Stimulated activated CD4-positive, alpha-beta T cell treated with anti-CD3 and anti-CD28 coated beads, Interleukin-2, amount 100 ng/mL, for 24 hours (primary cell): ENCODE measurements around the gene DNAJA1.
"Not testable (repeated sequence)": the region's sequence is repeated elsewhere in the genome, so short reads cannot be mapped to it uniquely, and the experiment has no call there.

ENCODE experiments used
- DNase-seq, 2 donors: peaks; one replicate each; pipeline ENCODE4 v3.0.0-alpha.2; 2020

The DNAJA1 gene

DNA sequence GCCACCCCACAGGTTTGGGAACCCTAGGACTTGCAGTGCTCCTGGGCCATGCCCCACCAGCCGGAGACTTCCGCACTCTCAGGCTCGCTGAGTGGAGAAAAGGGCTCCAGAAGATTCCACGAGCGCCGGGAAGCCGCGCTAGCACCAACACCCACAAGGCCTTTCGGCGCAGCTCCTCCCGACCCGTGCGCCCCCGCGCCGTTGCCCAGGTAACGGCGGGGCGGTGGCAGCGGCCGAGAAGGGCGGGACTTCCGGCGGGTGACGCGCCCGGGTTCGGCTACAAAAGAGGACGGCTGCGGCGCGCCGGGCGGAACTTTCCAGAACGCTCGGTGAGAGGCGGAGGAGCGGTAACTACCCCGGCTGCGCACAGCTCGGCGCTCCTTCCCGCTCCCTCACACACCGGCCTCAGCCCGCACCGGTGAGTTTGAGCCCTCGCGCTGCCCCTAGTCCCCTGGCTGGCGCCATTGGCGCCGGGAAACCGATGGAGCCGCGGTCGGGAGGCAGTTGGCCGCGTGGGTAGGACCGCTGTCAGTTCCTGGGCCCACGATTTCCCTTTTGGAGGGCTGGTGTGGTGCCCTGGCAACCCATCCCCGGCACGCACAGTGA lies at the start of gene DNAJA1:
DNAJA1 (plus strand) TSS at position 308 of the 606 bp plus-strand sequence. CDS start 1,212 bp downstream, outside the sequence.
- DNase-seq: peak; percentile 96 to 97

DNA sequence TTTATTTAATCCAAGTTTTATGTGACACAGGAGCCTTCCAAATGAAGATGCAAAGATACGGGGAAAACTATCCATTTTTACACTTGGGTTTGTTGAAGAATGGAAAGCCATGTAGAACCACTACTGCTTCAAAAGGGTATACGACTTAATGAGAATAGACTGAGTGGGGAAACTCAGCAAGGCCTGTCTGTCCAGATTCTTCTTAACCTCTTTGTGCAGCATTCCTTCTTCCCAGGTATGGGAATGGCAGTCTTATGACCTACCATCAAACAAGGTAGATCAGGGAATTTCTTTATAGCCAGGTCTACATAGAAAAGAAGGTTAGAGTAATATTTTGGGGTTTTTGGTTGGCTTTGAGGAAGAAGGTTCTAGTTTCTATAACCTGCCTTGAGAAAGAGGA lies 47.0 kb upstream of the DNAJA1 start:
- no peak for DNase-seq

DNA sequence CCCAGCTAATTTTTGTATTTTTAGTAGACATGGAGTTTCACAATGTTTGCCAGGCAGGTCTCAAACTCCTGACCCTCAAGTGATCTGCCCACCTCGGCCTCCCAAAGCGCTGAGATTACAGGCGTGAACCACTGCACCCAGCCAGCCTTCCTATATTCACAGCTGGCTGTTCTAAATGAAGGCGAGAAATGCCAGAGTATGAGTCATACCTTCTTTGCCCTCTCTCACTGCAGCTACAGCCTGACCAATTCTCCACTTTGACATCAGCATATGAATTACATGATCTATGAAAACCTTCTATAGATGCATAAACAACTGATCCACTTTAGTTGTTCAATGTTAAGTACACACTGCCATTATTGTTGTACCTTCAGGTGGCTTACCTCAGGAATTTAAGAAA lies 38.1 kb upstream of the DNAJA1 start:
- no peak for DNase-seq

DNA sequence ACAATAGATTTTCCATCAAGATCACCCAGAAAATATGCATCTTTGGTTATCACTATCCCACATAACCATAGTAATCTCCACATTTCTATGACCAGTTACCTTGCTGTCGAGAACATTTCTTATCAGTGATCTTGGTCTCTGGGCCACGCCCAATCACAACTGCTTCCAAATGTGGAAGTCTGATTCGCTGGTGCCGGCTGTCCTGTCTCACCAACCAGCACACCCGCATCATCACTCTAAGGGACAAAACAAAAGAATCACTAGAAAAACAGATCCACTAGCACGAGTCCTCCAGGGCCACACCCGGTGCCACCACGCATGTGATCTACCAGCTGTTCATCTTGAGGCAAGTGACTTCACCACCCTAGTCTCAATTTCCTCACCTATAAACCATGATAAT lies 35.4 kb upstream of the DNAJA1 start:
- DNase-seq: no peak

DNA sequence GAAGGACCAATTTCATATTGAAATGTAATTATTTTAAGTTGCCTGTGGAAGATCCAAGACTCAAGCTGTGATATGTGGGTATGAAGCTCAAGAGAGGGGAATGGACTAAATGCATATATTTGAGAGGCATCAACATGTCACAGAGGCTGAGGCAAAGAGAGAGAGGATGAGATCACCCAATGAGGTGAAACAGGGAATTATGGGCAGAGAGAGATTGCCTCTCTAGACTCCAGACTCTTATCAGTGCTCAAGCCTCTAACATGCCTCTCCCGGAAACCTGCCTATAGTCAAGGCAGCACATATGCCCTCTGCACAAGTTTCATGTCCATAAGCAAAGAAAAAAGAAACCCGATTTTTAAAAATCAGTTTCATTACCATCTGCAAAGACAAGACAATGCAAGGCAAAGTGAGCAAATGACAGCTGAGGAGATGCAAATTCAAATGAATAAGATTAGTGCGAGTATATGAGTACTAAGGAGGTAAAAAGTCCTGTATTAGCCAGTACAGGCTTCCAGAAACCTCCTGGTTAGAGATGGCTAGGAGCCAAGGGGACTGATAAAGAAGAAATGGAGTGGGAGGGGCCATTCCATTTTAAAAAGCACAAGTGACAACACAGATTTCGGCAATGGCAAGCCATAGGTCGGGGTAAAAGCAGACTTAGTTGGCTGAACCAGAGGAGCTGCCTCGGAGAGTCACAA lies 33.0 kb upstream of the DNAJA1 start:
- no peak for DNase-seq

DNA sequence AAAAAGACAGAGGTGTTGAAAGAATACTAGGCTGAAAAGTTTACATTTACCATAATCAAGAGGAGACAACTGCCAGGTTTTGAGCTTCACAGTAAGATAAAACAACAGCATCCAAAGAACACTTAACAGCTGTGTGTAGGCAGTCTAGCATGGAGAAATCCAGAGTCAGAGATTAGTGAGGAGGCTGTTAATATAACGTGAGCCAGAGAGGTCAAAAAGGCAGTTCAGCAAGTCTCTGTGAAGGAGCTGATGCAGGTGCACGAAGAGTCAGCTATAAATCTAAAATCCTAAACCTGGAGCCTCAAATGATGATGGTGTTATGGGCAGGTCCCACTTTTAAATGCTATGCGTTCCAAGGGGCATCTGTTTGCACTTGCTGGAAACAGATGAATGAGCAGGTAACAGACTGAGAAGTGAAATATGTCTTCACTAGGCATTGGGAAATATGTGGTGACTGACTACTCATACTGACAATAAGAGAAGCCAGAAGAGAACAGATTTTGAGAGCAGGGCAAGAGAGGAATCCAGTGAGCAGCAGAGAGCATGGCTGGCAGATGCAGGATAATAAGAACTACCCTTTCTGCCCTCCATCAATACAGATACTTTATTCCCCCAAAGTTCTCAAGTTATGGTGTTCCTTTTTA lies 32.4 kb upstream of the DNAJA1 start:
- no peak for DNase-seq

DNA sequence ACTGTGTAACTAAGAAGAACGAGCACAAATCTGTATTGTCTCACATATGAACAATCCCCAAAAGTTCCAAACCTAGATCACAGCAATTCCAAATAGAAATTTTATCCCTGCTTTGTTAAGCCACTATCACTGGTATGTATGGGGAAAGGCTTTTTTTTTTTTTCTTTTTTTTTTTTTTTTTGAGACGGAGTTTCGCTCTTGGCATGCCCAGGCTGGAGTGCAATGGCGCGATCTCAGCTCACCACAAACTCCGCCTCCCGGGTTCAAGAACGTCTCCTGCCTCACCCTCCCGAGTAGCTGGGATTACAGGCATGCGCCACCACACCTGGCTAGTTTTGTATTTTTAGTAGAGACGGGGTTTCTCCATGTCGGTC lies 24.4 kb upstream of the DNAJA1 start:
- DNase-seq: peak in 1 of 2 donors; percentile 43

DNA sequence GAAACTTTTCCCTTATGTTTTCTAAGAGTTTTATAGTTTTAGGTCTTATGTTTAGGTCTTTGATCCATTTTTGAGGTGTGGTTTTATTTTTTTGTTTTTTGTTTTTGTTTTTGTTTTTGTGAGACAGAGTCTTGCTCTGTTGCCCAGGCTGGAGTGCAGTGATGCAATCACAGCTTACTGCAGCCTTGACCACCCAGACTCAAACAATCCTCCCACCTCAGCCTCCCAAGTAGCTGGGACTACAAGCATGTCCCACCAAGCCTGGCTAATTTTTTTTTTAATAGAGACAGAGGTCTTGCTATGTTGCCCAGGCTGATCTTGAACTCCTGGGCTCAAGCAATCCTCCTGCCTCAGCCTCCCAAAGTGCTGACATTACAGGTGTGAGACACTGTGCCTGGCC lies 19.7 kb upstream of the DNAJA1 start:
- not testable (repeated sequence) for DNase-seq

DNA sequence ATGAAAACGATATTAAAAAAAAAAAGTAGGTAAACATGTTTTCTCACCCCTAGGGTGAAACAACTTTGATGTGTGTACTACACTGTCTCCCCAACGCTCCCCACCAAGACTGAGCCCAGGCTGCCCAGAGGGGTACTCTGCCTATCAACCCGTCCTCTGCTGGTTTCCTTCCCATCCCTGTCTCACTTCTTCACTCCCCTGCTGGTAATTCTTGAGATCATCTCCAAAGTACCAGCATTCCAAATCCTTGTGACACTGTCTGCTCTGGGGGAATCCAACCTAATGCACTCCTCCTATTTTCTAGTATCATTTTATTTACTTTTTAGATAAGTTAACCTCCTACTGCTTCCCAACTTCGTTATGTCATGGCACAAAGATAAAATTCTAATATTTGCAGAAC lies 17.3 kb upstream of the DNAJA1 start:
- no peak for DNase-seq

DNA sequence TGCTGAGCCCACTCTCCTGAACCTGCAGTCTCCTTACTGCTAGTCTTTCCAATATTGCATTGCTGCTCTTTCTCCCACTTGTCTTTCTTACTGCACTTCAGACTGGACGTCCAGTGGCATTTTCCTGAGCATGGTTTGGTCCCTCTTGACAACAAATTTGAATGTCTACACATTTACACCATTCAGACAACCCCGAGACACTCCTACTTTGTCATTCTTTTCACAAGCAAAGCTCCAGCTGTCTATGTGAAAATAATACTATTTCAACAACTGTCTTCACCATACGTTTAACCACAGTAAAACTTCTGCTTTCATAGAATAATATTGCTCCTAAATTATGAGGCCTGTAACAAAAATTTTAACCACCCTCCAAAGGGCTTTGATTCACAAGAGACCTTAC lies 13.2 kb upstream of the DNAJA1 start:
- no peak for DNase-seq

DNA sequence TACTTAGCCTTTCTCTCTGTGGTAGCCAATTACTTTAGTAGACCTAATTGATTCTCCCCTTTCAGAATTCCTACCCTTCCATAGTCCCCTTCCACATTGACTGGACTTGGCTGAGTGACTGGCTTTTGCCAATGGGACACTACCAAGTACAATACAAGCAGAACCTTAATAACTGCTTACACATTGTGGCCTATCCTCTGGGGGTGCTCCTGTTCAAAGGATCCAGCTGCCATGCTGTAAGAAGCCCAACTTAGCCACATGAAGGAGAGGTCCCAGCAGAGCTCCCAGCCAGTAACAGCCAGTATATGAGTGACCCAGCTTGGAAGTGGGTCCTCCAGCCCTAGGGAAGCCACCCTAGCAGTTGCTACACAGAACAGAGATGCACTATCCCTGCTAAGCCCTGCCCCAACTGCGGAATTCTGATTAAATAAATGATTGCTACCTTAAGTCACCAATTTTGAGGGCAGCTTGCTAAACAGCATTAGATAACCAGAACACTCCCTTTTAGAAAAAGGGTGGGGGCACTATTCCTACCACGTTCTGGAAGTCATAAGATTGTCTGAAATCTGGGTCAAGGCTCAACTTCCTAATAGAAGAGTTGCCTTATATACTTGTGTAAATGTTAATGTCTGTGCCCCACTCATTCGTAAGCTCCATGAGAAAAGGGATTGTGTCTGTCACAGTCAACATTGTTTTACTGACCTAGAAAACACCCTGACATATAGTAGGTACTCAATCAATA lies 12.6 kb upstream of the DNAJA1 start:
- DNase-seq: no peak

DNA sequence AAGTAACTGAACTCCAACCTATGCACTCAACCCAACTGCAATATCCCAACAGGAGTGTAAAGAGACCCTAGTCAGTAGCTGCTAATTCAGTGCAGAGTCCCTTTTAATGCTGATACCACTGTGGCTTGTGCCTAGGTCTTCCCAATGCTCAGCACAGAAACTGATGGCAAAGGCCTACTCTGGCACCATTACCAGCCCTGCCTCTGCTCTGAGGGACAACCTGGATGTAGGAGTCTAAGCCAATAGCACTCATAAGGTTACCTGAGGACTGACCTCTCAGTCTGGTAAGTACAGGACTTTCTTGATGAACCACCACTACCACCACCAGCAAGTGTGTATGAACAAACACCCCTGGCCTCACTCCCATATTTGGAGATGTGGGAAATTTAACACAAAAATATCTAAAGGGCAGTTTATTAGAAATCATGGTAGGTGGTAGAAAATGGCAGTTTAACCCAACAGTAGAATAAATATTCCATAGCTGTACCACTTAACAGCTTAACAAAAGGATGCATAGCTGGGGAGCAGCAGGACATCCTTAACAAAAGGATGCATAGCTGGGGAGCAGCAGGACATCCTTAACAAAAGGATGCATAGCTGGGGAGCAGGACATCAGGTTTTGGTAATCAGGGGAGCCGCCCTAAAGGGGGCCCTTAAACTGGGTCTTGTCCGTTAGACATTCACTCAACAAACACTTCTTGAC lies 11.0 kb upstream of the DNAJA1 start:
- DNase-seq: no peak

DNA sequence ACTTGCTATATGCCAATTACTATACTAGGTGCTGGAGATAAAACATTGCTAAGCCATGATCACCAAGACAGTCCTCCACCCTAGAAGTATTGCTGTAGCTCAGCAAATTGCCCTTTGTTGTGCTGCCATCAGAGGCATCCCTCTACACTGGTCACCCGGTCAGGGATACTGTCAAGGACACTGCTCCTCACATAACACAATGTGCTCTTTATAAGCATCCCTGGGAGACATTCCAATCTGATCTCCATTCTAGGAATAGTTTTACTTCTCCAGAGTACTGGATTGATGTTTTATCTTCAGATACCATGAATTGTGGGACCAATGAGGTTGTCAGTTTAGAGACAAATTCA lies 10.4 kb upstream of the DNAJA1 start:
- no peak for DNase-seq

DNA sequence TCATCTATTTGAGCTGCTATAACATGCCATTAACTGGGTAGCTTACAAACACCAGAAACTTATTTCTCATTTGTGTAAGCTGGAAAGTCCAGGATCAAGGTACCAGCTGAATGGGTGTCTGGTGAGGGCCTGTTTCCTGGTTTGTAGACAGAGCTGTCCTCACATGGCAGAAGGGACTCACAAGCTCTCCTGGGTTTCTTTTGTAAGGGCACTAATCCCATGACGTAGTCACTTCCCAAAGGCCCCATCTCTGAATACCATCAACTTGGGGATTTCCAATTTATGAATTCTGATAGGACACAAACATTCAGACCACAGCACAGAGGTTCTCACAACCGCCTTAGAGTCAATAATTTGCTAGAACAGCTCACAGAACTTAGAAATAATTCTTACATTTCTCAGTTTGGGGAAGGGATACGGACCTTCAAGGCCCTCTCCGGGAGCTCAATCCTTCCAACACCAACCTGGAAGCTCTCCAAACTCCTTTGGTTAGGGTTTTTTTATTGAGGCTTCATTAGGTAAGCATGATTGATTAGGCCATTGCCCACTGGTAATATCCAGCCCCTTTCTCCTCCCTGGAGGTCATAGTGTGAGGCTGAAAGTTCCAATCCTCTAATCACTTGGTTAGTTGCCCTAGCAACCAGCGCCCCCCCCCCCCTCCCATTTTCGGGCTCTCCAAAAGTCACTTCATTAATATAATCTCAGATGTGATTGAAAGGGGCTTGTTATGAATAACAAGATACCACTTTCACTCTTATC lies 7.6 kb upstream of the DNAJA1 start:
- DNase-seq: no peak

DNA sequence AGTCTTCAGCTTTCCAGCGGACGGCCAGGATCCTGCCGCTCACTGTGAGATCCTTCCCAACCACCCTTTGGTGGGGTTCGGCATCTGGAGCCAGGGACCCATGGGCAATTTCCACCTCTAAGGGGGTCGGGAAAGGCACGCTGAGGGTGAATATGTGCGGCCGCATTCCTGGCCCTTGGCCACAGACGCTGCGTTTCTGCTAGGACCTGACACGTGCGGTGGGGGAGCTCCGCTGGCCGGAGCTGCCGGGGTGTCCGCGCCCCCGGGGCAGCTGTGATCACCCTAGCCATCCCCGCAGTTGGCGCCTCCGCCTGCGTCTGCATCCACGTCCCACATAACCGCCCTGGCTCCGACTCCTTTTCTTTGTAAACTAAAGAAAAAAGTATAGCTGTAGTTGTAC lies 5.3 kb upstream of the DNAJA1 start:
- DNase-seq: no peak

DNA sequence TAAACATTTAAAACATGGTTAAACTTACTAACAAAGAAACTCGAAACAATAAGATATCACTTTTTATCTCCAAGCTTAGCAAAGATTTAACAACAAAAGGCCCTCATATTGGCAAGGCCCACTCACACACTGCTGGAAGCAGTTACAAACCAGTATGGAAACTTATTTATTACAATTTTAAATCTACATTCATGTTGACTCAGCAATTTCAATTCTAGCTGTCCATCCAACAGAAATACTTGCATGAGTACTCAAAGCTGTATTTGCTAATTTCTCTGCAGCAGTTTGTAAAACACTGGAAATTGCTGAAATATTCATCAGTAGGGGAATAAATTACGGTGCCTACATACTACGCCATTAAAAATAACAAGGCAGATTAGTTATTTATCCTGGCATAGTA lies 2.8 kb upstream of the DNAJA1 start:
- DNase-seq: no peak

DNA sequence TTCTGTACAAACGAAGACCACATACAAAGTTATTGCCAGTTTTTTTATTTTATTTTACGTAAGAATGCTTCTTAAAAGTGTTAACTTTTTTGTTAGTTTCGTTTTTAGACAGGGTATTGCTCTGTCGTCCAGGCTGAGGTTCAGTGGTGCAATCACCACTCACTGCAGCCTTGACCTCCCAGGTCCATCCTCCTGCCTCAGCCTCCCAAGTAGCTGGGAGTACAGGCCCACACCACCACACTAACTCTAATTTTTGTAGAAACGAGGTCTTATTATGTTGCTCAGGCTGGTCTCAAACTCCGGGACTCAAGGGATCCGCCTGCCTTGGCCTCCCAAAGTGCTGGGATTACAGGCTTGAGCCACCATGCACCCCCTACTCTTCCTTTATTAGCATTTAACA lies 2.3 kb upstream of the DNAJA1 start:
- DNase-seq: no peak

DNA sequence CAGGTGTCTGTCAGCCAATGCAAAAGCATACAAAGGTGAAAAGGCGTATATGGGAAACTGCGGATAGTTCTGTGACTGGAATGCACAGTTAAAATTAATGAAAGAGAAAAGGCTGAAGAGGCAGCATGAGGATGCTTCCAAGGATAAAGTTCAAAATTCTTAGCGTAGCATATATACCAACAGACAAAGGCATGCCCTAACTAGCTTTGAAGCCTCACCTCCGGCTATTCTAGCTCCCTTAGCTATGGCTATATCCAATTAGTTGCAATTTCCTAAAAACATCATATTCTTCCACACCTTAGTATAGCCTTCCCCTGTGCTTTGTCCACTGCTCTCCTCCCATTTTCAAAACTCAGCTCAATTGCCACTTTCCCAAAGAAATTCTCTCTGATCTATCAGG lies 1.4 kb upstream of the DNAJA1 start:
- DNase-seq: no peak

DNA sequence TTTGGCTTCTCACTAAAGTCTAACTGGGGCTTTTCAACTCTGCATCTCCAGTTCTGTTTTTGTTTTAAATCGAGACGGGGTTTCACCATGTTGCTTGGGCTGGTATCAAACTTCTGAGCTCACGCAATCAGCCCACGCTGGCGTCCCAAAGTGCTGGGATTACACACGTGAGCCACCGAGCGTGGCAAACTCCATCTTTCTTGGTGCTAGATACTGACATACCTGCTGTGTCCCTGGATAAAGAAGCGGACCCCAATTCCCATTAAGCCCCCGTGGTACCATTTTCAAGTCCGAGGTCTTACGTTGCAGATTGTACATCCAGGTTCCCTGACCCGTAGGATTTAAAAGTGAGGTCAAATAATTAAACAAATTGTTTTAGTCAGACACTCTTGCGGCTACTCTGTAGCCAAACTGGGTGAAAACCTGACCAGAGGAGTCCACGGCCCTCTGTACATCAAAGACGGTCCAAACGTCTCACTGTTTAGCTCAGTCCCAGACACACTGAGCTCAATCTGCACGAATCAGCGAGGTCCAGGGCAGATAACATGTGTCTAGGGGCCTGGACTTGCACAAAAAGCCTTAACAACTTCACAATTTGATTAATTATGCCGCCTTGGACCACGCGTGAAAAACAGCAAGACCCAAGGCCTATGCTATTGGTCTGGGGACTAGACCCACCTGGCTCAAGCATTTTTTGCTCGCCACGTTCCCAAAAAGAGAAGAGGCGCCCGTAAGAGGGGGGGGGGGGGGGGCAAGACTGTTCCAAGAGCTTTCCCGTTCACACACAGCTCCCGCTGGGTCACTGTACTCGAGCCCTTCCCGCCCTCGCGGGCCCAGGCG lies 727 bp upstream of the DNAJA1 start:
- DNase-seq: peak; percentile 41 to 42

DNA sequence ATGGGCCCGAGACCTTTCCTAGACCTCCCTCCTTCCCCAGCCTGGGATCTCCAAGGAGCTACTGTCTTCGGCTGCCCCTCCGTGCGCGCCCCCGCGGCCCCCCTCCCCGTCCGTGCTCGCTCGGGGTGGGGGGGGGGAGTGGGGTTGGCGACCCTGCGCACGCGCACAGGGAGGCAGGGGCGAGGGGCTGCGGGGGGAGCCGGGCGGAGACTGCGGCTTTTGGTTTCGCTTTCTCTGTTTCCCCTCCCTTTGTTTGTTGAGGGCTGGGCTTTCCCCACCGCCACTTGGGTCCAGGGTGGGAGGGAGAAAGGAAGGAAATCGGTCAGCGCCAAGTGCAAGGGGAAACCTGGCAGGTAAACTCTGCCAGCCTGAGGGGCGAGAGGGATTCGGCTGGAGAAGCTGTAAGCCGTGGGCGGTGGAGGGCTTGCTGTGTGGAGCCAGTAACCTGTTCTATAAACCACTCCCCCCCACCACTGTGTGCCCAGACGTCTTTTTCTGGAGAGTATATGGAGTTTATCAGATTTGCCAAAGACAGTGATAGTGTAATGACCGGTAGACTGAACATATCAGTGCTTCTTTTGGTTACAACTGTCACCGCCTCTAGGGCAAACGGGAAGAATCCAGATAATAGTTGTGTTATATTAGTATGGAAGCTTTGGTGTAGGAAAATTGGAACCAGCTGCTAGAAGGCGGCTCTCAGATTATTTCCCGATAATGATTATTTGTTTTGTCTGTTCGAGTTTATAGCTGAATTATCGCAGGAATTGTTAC lies 684 bp downstream of the DNAJA1 start:
- peak; percentile 79 to 81 for DNase-seq
